Esophagus muscularis mucosa (tissue), 4 donors: ENCODE results near the gene STOM.

Experiments used
- CTCF ChIP-seq, 3 experiments: fragments of 200-600 bp in 2 of 3; fragments of 450-650 bp in 1 of 3; sonication (generic) in 2 of 3; IDR thresholded peaks; one replicate each; pipeline ENCODE4 v1.5.1; 2017 to 2019; ENCODE audit warnings: antibody characterized with exemption in 3 of 3, mild to moderate bottlenecking in 2 of 3, moderate library complexity in 1 of 3
- EP300 ChIP-seq: sonication (generic); formaldehyde crosslinking; IDR thresholded peaks from one replicate; pipeline ENCODE4 v1.6.1; 2017; ENCODE audit warnings: antibody characterized with exemption
- POLR2A ChIP-seq: fragments of 450-650 bp; IDR thresholded peaks from one replicate; pipeline ENCODE4 v1.6.1; 2017; ENCODE audit warnings: antibody characterized with exemption, moderate library complexity, mild to moderate bottlenecking, low read depth
- POLR2AphosphoS5 ChIP-seq, 2 donors: sonication (generic); formaldehyde crosslinking; IDR thresholded peaks; one replicate each; pipeline ENCODE4 v1.6.1; 2017; ENCODE audit warnings: antibody characterized with exemption in 2 of 2

DNA sequence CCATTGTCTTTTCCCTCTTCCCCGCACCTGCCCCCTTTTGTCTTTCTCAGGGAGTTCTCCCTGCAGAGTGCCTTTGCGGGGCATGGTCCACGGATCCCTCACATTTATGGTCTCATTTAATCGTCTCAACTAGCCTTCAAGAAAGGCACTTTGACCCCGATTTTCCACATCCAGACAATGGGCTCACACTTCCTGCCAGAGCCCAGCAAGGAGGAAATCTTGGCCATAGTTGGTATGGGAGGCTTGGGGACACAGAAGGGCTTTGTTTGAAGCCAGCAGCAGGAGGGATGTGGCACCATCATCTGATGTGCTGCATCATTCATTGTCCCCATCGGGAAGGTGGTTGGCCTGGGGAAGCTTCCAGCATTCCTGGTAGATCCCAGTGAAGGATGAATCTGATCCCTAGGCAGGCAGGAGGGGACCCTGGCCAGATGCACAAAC, 77.2 kb downstream of the STOM start:
- TF ChIP-seq CTCF (IDR thresholded peaks at IDR 0.05) (no peak), POLR2A (no peak), EP300 (no peak), POLR2AphosphoS5 (IDR thresholded peaks at IDR 0.05) (peak in 1 of 2 donors; percentile 3)
